Ectodermal cell (in vitro differentiated cells): Measurements from ENCODE around the gene AP3M1.

ENCODE experiments used
- H3K27ac ChIP-seq: 2 replicates; pipeline ENCODE4 v1.7.0; 2013; ENCODE audit warnings: mild to moderate bottlenecking, low read depth, low read length; ENCODE audit not compliant: insufficient read depth, poor library complexity, severe bottlenecking
- H3K27me3 ChIP-seq: 2 replicates; pipeline ENCODE4 v1.7.0; 2013; ENCODE audit warnings: mild to moderate bottlenecking, low read length; ENCODE audit not compliant: insufficient read depth, control insufficient read depth, poor library complexity, severe bottlenecking
- H3K36me3 ChIP-seq: one replicate; pipeline ENCODE4 v1.7.0; 2013; ENCODE audit warnings: low read length; ENCODE audit not compliant: control insufficient read depth, insufficient read depth
- H3K4me1 ChIP-seq: one replicate; pipeline ENCODE4 v1.7.0; 2013; ENCODE audit warnings: low read length; ENCODE audit not compliant: control insufficient read depth, insufficient read depth
- H3K4me3 ChIP-seq: 2 replicates; pipeline ENCODE4 v1.7.0; 2013; ENCODE audit warnings: low read depth, low read length, control low read depth; ENCODE audit not compliant: insufficient read depth
- H3K9me3 ChIP-seq: 2 replicates; pipeline ENCODE4 v1.7.0; 2013; ENCODE audit warnings: mild to moderate bottlenecking, low read length, moderate library complexity; ENCODE audit not compliant: control insufficient read depth
- WGBS, 2 experiments: methylation state at CpG; one replicate each; pipeline ENCODE4 v1.1.7; 2013; ENCODE audit warnings: missing lambda C conversion rate in 2 of 2; 5-methylcytosine and 5-hydroxymethylcytosine counted together

The AP3M1 gene

GRCh38 chr10:74099420-74099819 is 51.2 kb downstream of the AP3M1 start:
- Histone ChIP-seq H3K4me3 (no peak overlapping the region), H3K36me3 (peaks cover 64% of the 10 kb centered on the region), H3K27ac (no peak overlapping the region), H3K27me3 (no peaks in the 10 kb centered on the region), H3K9me3 (no peaks in the 10 kb centered on the region), H3K4me1 (no peaks in the 10 kb centered on the region)
- 91 to 94% methylated on average over 3 of the region's 3 CpGs for WGBS, 2 experiments

GRCh38 chr10:74097776-74098175 is 52.9 kb downstream of the AP3M1 start:
- H3K4me1 ChIP-seq: no peaks in the 10 kb centered on the region
- WGBS, 2 experiments: 96 to 98% methylated on average over 9 of the region's 9 CpGs
- no peak overlapping the region for H3K4me3 ChIP-seq
- peaks cover 74% of the 10 kb centered on the region for H3K36me3 ChIP-seq
- H3K27me3 ChIP-seq: no peaks in the 10 kb centered on the region
- no peak overlapping the region for H3K27ac ChIP-seq
- H3K9me3 ChIP-seq: no peaks in the 10 kb centered on the region

- no peaks in the 10 kb centered on the region for H3K4me1 ChIP-seq
- peaks cover 76% of the 10 kb centered on the region for H3K36me3 ChIP-seq
- no peak overlapping the region for H3K27ac ChIP-seq
- no peaks in the 10 kb centered on the region for H3K9me3 ChIP-seq
- WGBS, 2 experiments: 100% methylated on average over 2 of the region's 2 CpGs
- H3K27me3 ChIP-seq: no peaks in the 10 kb centered on the region
- no peak overlapping the region for H3K4me3 ChIP-seq
Measured at GRCh38 chr10:74096777-74097176, 53.9 kb downstream of the AP3M1 start.

GRCh38 chr10:74094231-74094630 is 56.4 kb downstream of the AP3M1 start:
- H3K27me3 ChIP-seq: no peaks in the 10 kb centered on the region
- H3K4me3 ChIP-seq: no peak overlapping the region
- peaks cover 58% of the 10 kb centered on the region for H3K36me3 ChIP-seq
- 94 to 96% methylated on average over 7 of the region's 7 CpGs for WGBS, 2 experiments
- H3K4me1 ChIP-seq: no peaks in the 10 kb centered on the region
- no peak overlapping the region for H3K27ac ChIP-seq
- H3K9me3 ChIP-seq: no peaks in the 10 kb centered on the region

GRCh38 chr10:74093530-74094164 is 57.0 kb downstream of the AP3M1 start:
- Histone ChIP-seq H3K9me3 (no peaks in the 10 kb centered on the region), H3K4me3 (no peak overlapping the region), H3K27ac (no peak overlapping the region), H3K27me3 (no peaks in the 10 kb centered on the region), H3K4me1 (no peaks in the 10 kb centered on the region), H3K36me3 (peaks cover 56% of the 10 kb centered on the region)
- 91 to 97% methylated on average over 4 of the region's 4 CpGs for WGBS, 2 experiments

GRCh38 chr10:74092372-74092771 is 58.3 kb downstream of the AP3M1 start:
- Histone ChIP-seq H3K27ac (no peak overlapping the region), H3K36me3 (peaks cover 43% of the 10 kb centered on the region), H3K9me3 (no peaks in the 10 kb centered on the region), H3K4me3 (no peak overlapping the region), H3K4me1 (no peaks in the 10 kb centered on the region), H3K27me3 (no peaks in the 10 kb centered on the region)
- 88 to 95% methylated on average over 3 of the region's 3 CpGs for WGBS, 2 experiments

GRCh38 chr10:74088722-74089121 is 61.9 kb downstream of the AP3M1 start:
- Histone ChIP-seq H3K4me3 (no peak overlapping the region), H3K27me3 (no peaks in the 10 kb centered on the region), H3K36me3 (peaks cover 15% of the 10 kb centered on the region), H3K9me3 (no peaks in the 10 kb centered on the region), H3K4me1 (peaks cover 4% of the 10 kb centered on the region), H3K27ac (no peak overlapping the region)
- WGBS, 2 experiments: 62 to 64% methylated on average over 3 of the region's 3 CpGs

GRCh38 chr10:74086317-74086716 is 64.3 kb downstream of the AP3M1 start:
- Histone ChIP-seq H3K4me3 (no peak overlapping the region), H3K9me3 (no peaks in the 10 kb centered on the region), H3K27me3 (no peaks in the 10 kb centered on the region), H3K36me3 (peaks cover 3% of the 10 kb centered on the region), H3K27ac (no peak overlapping the region), H3K4me1 (peaks cover 4% of the 10 kb centered on the region)
- WGBS, 2 experiments: 82 to 86% methylated on average over 2 of the region's 2 CpGs

GRCh38 chr10:74084955-74085354 is 65.7 kb downstream of the AP3M1 start:
- 93 to 100% methylated on average over 1 to 3 of the region's 3 CpGs for WGBS, 2 experiments
- peaks cover 4% of the 10 kb centered on the region for H3K4me1 ChIP-seq
- no peaks in the 10 kb centered on the region for H3K27me3 ChIP-seq
- peaks cover 3% of the 10 kb centered on the region for H3K36me3 ChIP-seq
- no peak overlapping the region for H3K4me3 ChIP-seq
- H3K9me3 ChIP-seq: no peaks in the 10 kb centered on the region
- H3K27ac ChIP-seq: no peak overlapping the region

- Histone ChIP-seq H3K27me3 (no peaks in the 10 kb centered on the region), H3K36me3 (no peaks in the 10 kb centered on the region), H3K4me1 (peaks cover 4% of the 10 kb centered on the region), H3K9me3 (no peaks in the 10 kb centered on the region), H3K27ac (no peak overlapping the region), H3K4me3 (no peak overlapping the region)
- WGBS, 2 experiments: 85 to 93% methylated on average over 2 of the region's 2 CpGs
Measured at GRCh38 chr10:74083304-74083703, 67.3 kb downstream of the AP3M1 start.
